AG04450 (cell line): ENCODE results near the gene KMT2A. TPM values are rescaled to one million over a fixed set of nuclear protein-coding genes. Genes with fewer than 3 reads are reported as not detected.

Experiments
- CTCF ChIA-PET: fragments of 300-600, 350-600 bp; formaldehyde crosslinking; extraction: SDS; loops from one replicate; lab custom pipeline; 2022; ENCODE audit warnings: antibody characterized with exemption, inconsistent platforms; lab: Charles Lee
- POLR2A ChIA-PET: fragments of 350-600 bp; formaldehyde crosslinking; extraction: SDS; loops from one replicate; lab custom pipeline; 2021; ENCODE audit warnings: antibody characterized with exemption, inconsistent platforms; lab: Yijun Ruan, JAX
- DNase-seq: peaks from one replicate; pipeline ENCODE4 v3.0.0-alpha.2; 2011; ENCODE audit warnings: low read depth, low spot score
- H3K27ac ChIP-seq: one replicate; pipeline ENCODE4 v1.5.1; 2012; ENCODE audit warnings: low read depth, low read length, control low read depth
- H3K27me3 ChIP-seq: one replicate; pipeline ENCODE4 v1.6.0; 2012; ENCODE audit warnings: low read length; ENCODE audit not compliant: control insufficient read depth, insufficient read depth
- H3K4me3 ChIP-seq: 2 replicates; pipeline ENCODE4 v1.5.1; 2011; ENCODE audit warnings: mild to moderate bottlenecking, low read depth, low read length, control low read depth
- H3K9me3 ChIP-seq: 2 replicates; pipeline ENCODE4 v1.5.1; 2012; ENCODE audit warnings: low read length; ENCODE audit not compliant: control insufficient read depth, insufficient read depth
- CTCF ChIP-seq: IDR thresholded peaks from 2 replicates; pipeline ENCODE4 v1.5.1; 2011; ENCODE audit warnings: low read depth, low read length, control low read depth, inconsistent platforms
- polyA plus RNA-seq: library from polyadenylated mRNA; depleted of rRNA; stranded (reverse); fragments of >200 nt; gene quantifications from 2 replicates; pipeline ENCODE4 v1.2.3, GENCODE V29; 2011

KMT2A gene
- polyA plus RNA-seq, 1 experiment = 23.6 TPM

- Histone ChIP-seq H3K27ac (no peak overlapping the region), H3K27me3 (no peaks in the 10 kb centered on the region), H3K4me3 (no peak overlapping the region), H3K9me3 (no peaks in the 10 kb centered on the region; the same call in 1 of the 2 replicates)
- POLR2A ChIA-PET = no interaction called here
- CTCF ChIA-PET = no interaction called here
- no peak for TF ChIP-seq CTCF
- DNase-seq = no peak
Measured at GRCh38 chr11:118536726-118537125, 100.4 kb downstream of the KMT2A start.

- Histone ChIP-seq H3K9me3 (no peaks in the 10 kb centered on the region; the same call in 1 of the 2 replicates), H3K27ac (no peak overlapping the region), H3K27me3 (no peaks in the 10 kb centered on the region), H3K4me3 (no peak overlapping the region)
- POLR2A ChIA-PET = no interaction called here
- no peak for TF ChIP-seq CTCF
- no peak for DNase-seq
- CTCF ChIA-PET = no interaction called here
Measured at GRCh38 chr11:118537409-118537980, 101.2 kb downstream of the KMT2A start.

GRCh38 chr11:118544010-118544646 is 107.8 kb downstream of the KMT2A start:
- ChIA-PET CTCF (no interaction called here), POLR2A (no interaction called here)
- no peak for TF ChIP-seq CTCF
- DNase-seq = no peak
- Histone ChIP-seq H3K27ac (no peak overlapping the region), H3K4me3 (no peak overlapping the region), H3K27me3 (no peaks in the 10 kb centered on the region), H3K9me3 (no peaks in the 10 kb centered on the region)

- no peak for DNase-seq
- ChIA-PET CTCF (no interaction called here), POLR2A (no interaction called here)
- Histone ChIP-seq H3K9me3 (no peaks in the 10 kb centered on the region), H3K4me3 (no peak overlapping the region), H3K27me3 (no peaks in the 10 kb centered on the region), H3K27ac (no peak overlapping the region)
- TF ChIP-seq CTCF = no peak
Measured at GRCh38 chr11:118544647-118545010, 108.3 kb downstream of the KMT2A start.

DNA sequence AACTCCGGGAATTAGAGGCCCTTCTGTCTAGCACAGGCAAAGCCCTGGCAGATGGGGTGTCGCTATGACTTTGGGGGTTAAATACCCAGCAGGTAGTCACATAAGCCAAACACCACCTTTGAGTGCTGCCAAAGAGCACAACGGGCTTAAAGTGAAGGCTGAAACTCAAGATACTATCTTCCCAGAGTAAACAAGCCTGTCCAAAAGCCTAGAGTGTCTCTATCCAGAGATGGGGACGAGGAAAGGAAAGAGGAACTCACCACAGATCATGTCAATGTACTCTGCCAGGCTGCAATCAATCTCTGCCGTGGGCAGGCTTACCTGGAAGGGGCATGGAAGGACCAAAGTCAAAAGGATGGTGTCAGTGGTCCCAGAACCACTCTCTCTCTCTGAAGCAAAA is 109.2 kb downstream of the KMT2A start:
- H3K9me3 ChIP-seq = no peaks in the 10 kb centered on the region
- H3K27ac ChIP-seq = no peak overlapping the region
- CTCF ChIA-PET = no interaction called here
- no peak overlapping the region for H3K4me3 ChIP-seq
- TF ChIP-seq CTCF = no peak
- no peaks in the 10 kb centered on the region for H3K27me3 ChIP-seq
- POLR2A ChIA-PET = no interaction called here
- no peak for DNase-seq
